Left kidney (tissue), 2 donors: Measurements from ENCODE around the gene CLASP1. TPM values are rescaled to one million over a fixed set of nuclear protein-coding genes. Genes with fewer than 3 reads are reported as not detected.

Experiments used
- DNase-seq: peaks from one replicate; pipeline ENCODE4 v3.0.0-alpha.2; 2013
- polyA plus RNA-seq: library from polyadenylated mRNA; unstranded; fragments of 120-200 nt; gene quantifications from one replicate; pipeline ENCODE4 v1.2.1, GENCODE V29; 2013; ENCODE audit not compliant: insufficient read length

Gene CLASP1
- polyA plus RNA-seq, 1 donor = 54.6 TPM

- no peak for DNase-seq
Measured at GRCh38 chr2:121427187-121427689, 222.0 kb downstream of the CLASP1 start.

- DNase-seq = no peak
Measured at GRCh38 chr2:121420486-121420885, 228.8 kb downstream of the CLASP1 start.

DNA sequence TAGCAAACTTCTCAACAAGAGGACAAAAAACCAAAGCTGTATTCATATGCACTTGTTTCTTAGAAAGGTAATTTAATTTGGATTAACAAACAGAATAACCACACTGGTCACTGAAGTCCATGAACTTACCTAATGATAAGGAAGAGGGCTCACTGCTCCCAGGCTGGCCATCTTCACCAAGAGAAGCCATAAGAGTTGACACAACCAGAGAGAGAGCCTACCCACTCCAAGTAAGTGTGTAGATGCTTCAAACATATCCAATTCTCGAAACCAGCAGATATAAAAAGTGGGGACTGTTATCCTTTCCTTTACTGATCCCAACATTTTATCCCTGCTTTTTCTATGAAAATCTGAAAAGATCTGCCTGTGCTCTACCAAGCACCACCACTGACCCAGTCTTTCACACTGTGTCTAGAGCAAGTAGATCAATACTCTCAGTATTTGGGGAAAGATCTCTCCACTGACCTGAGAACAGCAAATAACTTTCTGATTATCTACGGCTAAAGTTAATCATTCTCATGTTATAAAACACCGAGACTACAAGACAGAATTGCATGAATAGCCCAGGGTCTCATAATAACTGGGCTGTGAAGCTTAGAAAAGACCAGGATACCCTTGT is 230.1 kb downstream of the CLASP1 start:
- DNase-seq = no peak

- no peak for DNase-seq
Measured at GRCh38 chr2:121418494-121419058, 230.7 kb downstream of the CLASP1 start.

DNA sequence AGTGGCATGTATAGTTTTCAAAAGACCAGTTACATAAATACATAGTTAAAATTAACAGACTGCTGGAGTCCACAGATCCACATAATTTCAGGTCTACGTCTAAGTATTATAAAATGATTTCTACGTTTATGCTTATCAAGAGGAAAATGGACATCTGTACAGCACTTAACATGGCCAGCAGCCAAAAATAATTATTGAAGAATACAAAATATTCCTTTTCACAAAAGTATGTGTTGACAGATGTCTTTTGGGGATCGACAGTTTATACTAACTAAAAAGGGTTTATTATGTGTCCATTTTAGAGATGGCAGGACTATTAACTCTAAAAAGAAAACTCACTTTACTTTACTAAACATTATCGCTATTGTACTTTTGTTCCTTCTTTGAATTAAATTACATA is 231.4 kb downstream of the CLASP1 start:
- DNase-seq = no peak

DNA sequence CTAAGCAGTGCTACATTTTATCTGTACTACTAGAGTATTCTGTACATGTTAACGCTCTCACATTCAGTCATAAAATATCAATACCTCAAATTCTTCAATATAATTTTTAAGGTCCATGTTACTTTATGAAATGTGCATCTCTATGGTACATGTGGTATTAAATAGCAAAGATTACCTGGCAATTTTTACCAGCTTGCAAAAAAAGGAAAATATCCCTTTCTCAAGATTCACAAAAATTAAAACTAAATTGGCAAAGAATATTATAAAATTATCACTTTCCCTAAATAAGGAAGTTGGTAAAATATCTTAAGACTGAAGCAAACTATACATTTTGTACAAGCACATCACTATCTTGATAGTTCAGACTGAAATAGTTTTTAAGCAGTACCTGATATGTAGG is 233.5 kb downstream of the CLASP1 start:
- DNase-seq = no peak

DNA sequence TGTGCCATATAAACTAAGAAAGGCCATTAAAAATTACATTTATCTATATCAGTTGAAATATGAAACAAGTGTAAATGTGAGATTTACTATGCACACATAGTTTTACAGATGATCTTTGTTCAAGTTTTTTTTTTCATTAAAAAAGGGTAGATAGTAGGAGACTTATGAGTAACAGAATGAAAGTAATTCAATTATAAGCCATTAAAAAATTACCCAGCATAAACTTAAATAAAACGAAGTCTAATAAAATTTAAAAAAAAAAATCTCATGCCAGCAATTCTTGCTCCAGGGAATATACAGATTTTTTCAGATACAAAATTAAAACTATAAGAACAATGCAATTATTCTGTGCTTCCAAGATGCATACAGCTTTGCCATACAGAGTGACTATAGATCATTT is 236.9 kb downstream of the CLASP1 start:
- DNase-seq = no peak

- no peak for DNase-seq
Measured at GRCh38 chr2:121409966-121410365, 239.3 kb downstream of the CLASP1 start.

DNA sequence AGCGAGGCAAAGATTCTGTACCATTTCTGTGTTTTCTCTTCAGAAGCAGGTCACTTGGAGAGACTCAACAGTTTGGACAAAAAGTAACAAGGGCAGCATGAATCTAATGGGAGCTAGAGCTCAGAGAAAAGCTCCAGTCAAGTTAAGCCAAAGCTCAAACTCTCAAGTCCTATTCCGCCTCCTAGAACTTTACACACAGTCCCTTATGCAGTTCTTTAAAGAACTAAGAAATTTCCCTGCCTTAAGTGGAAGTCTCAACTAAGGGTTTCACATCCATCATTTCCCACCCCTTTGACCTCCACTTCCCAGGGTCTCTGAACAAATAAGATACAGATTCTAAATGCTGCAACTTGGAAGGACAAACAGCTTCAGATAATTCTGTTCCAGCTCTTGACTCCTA is 239.9 kb downstream of the CLASP1 start:
- peak; percentile 19 for DNase-seq

DNA sequence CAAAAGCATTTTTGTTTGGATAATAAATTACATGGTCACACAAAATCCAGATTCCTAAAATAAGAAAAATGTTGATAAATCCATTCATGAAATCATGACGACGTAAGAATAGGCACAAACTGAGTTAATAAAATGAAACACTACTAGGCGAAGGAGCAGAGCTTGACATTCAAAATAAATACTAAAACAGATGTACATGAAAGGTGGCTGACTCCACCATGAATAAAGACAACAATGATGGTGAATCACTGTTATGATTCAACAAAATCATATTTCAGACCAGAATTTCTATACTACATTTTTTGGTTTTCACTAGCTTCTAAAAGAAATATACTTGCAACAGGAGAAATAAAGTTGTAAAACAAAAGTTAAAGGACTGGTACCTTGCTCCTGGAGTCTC is 240.6 kb downstream of the CLASP1 start:
- no peak for DNase-seq

DNA sequence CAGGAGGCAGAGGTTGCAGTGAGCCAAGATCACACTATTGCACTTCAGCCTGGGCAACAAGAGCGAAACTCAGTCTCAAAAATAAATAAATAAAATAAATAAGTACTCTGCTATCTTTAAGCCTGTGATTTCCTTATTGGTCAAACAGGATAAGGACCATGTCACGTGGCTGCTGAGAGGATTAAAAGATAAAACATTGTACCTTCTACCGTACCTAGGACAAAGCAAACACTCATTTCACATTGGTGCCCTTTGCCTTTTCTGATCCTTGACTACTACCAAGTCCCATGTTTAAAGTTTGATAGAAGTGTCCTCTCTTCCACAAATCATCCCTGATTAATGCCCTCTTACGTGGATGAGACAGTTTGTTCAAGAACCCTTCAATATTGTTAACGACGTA is 244.0 kb downstream of the CLASP1 start:
- DNase-seq = no peak

DNA sequence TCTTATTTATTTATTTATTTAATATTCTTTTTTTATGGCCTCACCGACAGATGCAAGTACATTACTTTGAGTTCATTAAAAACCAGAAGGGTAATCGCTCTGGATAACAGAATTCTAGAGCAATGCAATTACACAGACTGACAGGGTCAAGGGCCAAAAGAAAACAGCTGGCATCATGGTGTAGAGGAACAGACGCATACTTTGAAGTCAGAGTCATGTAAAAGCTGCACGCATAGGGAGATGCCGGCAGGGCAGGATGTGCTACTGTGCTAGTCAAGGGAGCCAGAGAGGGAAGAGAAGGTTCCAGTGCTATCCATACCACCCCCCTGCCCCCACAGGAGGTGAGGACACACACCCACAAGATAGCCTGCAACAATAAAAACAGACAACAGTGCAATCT is 249.1 kb downstream of the CLASP1 start:
- peak; percentile 33 for DNase-seq

GRCh38 chr2:121398853-121399252 is 250.4 kb downstream of the CLASP1 start:
- no peak for DNase-seq

GRCh38 chr2:121390082-121390692 is 259.1 kb downstream of the CLASP1 start:
- DNase-seq = no peak

DNA sequence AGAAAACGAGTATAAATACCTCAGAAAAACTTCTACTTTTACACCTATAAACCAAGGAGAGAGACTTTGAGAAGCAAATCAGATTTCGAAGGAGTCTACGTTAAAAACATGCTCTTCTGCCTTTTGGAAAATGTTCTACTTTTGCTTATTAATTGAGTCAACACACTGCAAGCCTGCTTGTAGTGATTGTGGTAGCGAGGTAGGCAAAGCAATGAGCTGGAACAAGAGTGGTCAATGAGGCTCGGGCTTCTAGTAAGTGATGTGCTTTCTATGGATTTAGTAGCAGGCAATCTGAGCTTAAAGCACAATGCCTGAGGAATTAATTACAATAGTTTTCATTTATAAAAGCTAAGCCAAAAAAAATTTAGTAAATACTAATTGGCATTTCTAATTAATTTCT is 260.9 kb downstream of the CLASP1 start:
- DNase-seq = no peak

- DNase-seq = no peak
Measured at GRCh38 chr2:121387591-121388325, 261.5 kb downstream of the CLASP1 start.

DNA sequence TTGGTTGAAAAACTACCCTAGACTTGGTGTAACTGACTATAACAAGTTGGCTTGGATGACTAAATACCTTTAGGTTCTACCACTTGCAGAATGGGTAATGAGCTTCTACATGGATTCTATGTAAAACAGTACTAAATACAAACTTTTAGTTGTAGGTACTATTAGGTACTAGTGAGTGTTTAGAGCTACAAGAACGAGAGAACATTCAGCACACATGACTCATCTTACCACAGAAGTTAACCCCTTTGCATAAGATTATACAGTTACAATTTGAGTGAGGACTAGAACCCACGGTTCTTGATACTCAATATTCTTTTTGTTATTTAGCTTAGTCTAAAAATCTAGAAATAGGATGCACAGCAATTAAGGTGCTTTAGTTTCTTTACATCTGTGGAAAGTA is 262.6 kb downstream of the CLASP1 start:
- no peak for DNase-seq

DNA sequence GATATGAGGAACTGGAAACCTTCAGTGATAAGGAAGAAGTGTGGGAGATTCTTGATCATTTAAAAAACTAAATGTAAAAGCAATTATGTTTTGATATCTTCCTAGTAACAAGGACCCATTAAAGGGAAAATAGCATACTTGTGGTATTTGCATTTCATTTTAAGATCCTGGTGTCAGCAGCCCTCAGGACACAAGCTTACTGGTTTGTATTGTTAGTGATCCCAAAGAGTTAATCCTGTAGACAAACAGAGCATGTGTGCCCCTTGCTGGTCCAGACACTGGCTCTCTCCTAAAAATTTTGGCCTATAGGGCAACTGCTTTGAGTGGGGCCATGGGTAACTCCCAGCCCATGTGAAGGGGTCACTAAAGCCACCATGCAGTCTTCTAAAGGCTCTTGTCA is 263.2 kb downstream of the CLASP1 start:
- DNase-seq = no peak

DNA sequence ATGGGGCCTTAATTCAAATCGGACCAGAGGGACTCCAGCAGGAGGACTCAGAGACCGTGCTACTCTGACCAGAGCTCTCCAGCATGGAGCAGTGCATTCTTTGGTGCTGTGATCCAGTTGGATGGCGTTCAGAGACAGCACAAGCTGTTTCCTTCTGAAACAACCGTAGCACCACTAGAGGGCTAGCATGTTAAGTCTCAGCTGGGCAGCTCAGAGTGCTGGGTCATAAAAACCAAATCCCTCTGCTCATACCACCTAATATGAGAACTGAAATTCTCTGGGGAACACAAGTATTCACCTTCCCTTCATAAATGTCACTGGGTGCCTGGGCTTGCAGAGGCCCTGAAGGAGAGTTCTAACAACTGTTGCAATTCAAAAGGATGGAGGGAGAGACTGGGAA is 266.5 kb downstream of the CLASP1 start:
- no peak for DNase-seq

GRCh38 chr2:121377646-121378045 is 271.6 kb downstream of the CLASP1 start:
- no peak for DNase-seq

GRCh38 chr2:121376535-121377250 is 272.6 kb downstream of the CLASP1 start:
- no peak for DNase-seq

GRCh38 chr2:121375621-121376159 is 273.6 kb downstream of the CLASP1 start:
- DNase-seq = no peak
